Neural progenitor cell (in vitro differentiated cells): ENCODE results near the gene GRIN2B. TPM values are rescaled to one million over a fixed set of nuclear protein-coding genes. Genes with fewer than 3 reads are reported as not detected.

Source experiments
- DNase-seq: peaks from one replicate; pipeline ENCODE4 v3.0.0-alpha.2; 2016; ENCODE audit warnings: low spot score
- H2AFZ ChIP-seq: fragments of 200-600 bp; sonication (generic); replicated peaks from 2 replicates; pipeline ENCODE4 v1.6.1; 2016; ENCODE audit warnings: antibody characterized with exemption
- H3F3A ChIP-seq: fragments of 200-600 bp; sonication (generic); 2 replicates; pipeline ENCODE4 v1.6.1; 2016; ENCODE audit warnings: antibody characterized with exemption, low read depth
- H3K27ac ChIP-seq: fragments of 200-600 bp; sonication (generic); 2 replicates; pipeline ENCODE4 v1.5.1; 2016; ENCODE audit warnings: mild to moderate bottlenecking
- H3K27me3 ChIP-seq: fragments of 200-600 bp; sonication (generic); 2 replicates; pipeline ENCODE4 v1.6.1; 2016; ENCODE audit warnings: mild to moderate bottlenecking, moderate library complexity
- H3K36me3 ChIP-seq: fragments of 200-600 bp; sonication (generic); 2 replicates; pipeline ENCODE4 v1.5.1; 2016
- H3K4me1 ChIP-seq: fragments of 200-600 bp; sonication (generic); 2 replicates; pipeline ENCODE4 v1.6.1; 2016; ENCODE audit warnings: mixed run types
- H3K4me2 ChIP-seq: fragments of 200-600 bp; sonication (generic); 2 replicates; pipeline ENCODE4 v1.6.1; 2016
- H3K4me3 ChIP-seq: fragments of 200-600 bp; sonication (generic); 2 replicates; pipeline ENCODE4 v1.5.1; 2016
- H3K79me2 ChIP-seq: fragments of 200-600 bp; sonication (generic); 2 replicates; pipeline ENCODE4 v1.6.1; 2016; ENCODE audit warnings: low read depth
- H3K9ac ChIP-seq: fragments of 200-600 bp; sonication (generic); 2 replicates; pipeline ENCODE4 v1.6.1; 2016
- H3K9me3 ChIP-seq: fragments of 200-600 bp; sonication (generic); 2 replicates; pipeline ENCODE4 v1.5.1; 2016; ENCODE audit warnings: low read depth
- H4K20me1 ChIP-seq: fragments of 200-600 bp; sonication (generic); 2 replicates; pipeline ENCODE4 v1.6.1; 2016; ENCODE audit warnings: low read depth
- H3K27ac Mint-ChIP-seq: 3 replicates; pipeline ENCODE4 v1.8.0; 2021; ENCODE audit warnings: mixed read lengths
- H3K27me3 Mint-ChIP-seq: 2 replicates; pipeline ENCODE4 v1.8.0; 2022; ENCODE audit warnings: low read depth, mild to moderate bottlenecking, inconsistent platforms, moderate library complexity, mixed read lengths; ENCODE audit not compliant: insufficient read depth
- H3K36me3 Mint-ChIP-seq: 3 replicates; pipeline ENCODE4 v1.8.0; 2021; ENCODE audit warnings: mixed read lengths
- H3K4me1 Mint-ChIP-seq: 3 replicates; pipeline ENCODE4 v1.8.0; 2021; ENCODE audit warnings: mixed read lengths
- H3K4me3 Mint-ChIP-seq: 3 replicates; pipeline ENCODE4 v1.8.0; 2021; ENCODE audit warnings: mild to moderate bottlenecking, moderate library complexity, mixed read lengths
- H3K9me3 Mint-ChIP-seq: 3 replicates; pipeline ENCODE4 v1.8.0; 2020; ENCODE audit warnings: mixed read lengths
- CTCF ChIP-seq: fragments of 200-600 bp; sonication (generic); IDR thresholded peaks from 2 replicates; pipeline ENCODE4 v1.5.1; 2017; ENCODE audit warnings: antibody characterized with exemption, mild to moderate bottlenecking
- EZH2 ChIP-seq: fragments of 200-600 bp; sonication (generic); IDR thresholded peaks from 2 replicates; pipeline ENCODE4 v1.6.1; 2017; ENCODE audit warnings: antibody characterized with exemption, mild to moderate bottlenecking, moderate library complexity
- EZH2phosphoT487 ChIP-seq: fragments of 200-600 bp; sonication (generic); IDR thresholded peaks from 2 replicates; pipeline ENCODE4 v1.6.1; 2017; ENCODE audit warnings: antibody characterized with exemption
- total RNA-seq: library from RNA; depleted of rRNA; stranded (reverse); fragments of >200 nt; gene quantifications from 2 replicates; pipeline ENCODE4 v1.2.3, GENCODE V29; 2015; ENCODE audit warnings: low replicate concordance

Gene GRIN2B
- total RNA-seq, 1 donor from 2014 or later, result 0.52 TPM

DNA sequence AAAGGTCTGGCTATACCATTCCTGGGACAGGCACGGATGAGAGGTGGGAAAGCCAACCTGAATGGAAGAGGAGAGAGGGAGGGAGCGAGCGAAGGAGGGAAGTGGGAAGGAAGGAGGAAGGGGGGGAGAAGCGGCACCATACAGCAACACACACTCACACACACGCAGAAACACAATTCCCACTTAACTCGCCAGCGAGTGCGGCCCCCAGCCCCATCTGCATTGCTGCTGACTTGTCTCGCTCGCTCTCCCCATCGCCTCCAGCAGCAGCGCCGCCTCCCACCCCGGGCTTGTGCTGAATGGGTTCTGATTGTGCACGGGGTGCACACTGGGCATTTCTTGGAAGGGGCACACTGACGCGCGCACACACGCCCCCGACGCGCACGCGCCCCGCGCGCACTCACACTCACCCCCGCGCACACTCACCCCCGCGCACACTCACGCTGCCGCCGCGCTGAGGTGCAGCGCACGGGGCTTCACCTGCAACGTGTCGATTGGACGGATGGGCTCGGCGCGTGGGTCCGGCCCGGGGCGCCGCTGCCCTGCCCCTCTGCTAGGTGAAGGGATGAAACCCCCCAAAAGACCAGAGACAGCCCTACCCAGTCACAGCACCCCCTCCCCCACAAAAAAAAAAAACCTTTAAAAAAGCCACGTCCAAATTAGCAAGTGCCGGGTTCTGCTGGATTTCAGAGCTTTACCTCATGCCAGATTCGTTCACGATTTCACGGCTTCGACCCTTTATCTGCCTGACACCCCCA lies 685 bp downstream of the GRIN2B start:
- Mint-ChIP-seq H3K27ac (no peak overlapping the region), H3K27me3 (peaks cover 19% of the 10 kb centered on the region), H3K4me3 (peak overlapping the region; percentile 90), H3K4me1 (peaks cover 25% of the 10 kb centered on the region), H3K9me3 (no peaks in the 10 kb centered on the region), H3K36me3 (peaks cover 4% of the 10 kb centered on the region)
- Histone ChIP-seq H3K4me3 (peak overlapping the region; percentile 54), H3K36me3 (no peaks in the 10 kb centered on the region), H3K9ac (no peak overlapping the region), H3K27me3 (peaks cover 76% of the 10 kb centered on the region), H3F3A (no peaks in the 10 kb centered on the region), H3K4me2 (peak overlapping the region; percentile 75), H2AFZ (peak overlapping the region; percentile 73), H3K9me3 (no peaks in the 10 kb centered on the region), H4K20me1 (no peaks in the 10 kb centered on the region), H3K79me2 (no peaks in the 10 kb centered on the region), H3K4me1 (peaks cover 7% of the 10 kb centered on the region), H3K27ac (no peak overlapping the region)
- peak; percentile 40 for TF ChIP-seq EZH2
- no peak for TF ChIP-seq CTCF
- peak; percentile 47 for TF ChIP-seq EZH2phosphoT487
- DNase-seq, result peak; percentile 64

DNA sequence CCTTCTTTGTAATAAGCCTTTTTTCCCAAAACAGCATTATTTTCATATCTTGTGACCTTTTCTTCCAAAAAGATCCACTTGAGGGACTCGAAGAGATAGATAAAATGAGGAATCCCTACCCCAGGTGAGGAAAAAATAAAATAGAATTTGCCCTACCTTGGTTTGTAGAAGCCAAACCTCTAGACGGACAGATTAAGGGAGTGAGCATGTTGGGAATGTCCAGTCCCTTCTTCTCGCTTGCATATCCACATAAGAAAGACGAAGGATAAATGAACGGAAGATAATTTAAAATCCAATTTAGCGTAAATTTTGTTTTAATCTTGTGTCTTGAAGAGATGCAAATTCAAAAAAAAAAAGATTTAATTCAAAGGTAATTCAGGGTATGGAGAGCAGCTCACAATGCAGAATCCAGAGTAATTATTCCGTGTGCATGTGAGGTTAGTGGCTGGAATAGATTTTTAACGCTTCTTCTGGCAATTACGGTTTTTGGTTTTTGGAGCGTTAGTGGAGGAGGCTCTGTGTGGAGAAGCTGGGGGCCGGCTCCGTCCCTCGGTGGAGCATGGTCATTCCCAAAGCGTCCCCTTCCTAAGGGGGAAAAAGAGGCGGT lies 1.5 kb downstream of the GRIN2B start:
- H3F3A ChIP-seq, result no peaks in the 10 kb centered on the region
- no peak overlapping the region for H3K27ac Mint-ChIP-seq
- no peaks in the 10 kb centered on the region for H4K20me1 ChIP-seq
- H3K4me2 ChIP-seq, result peak overlapping the region; percentile 75
- no peaks in the 10 kb centered on the region for H3K36me3 ChIP-seq
- H3K4me1 ChIP-seq, result peaks cover 7% of the 10 kb centered on the region
- no peak for TF ChIP-seq CTCF
- peak; percentile 14 for TF ChIP-seq EZH2
- TF ChIP-seq EZH2phosphoT487, result peak; percentile 23
- H3K79me2 ChIP-seq, result no peaks in the 10 kb centered on the region
- no peaks in the 10 kb centered on the region for H3K9me3 Mint-ChIP-seq
- H3K4me3 ChIP-seq, result peak overlapping the region; percentile 54
- no peaks in the 10 kb centered on the region for H3K9me3 ChIP-seq
- no peak overlapping the region for H3K9ac ChIP-seq
- H3K27me3 Mint-ChIP-seq, result peaks cover 19% of the 10 kb centered on the region
- peak; percentile 17 for DNase-seq
- peak overlapping the region; percentile 90 for H3K4me3 Mint-ChIP-seq
- peaks cover 4% of the 10 kb centered on the region for H3K36me3 Mint-ChIP-seq
- peaks cover 76% of the 10 kb centered on the region for H3K27me3 ChIP-seq
- peak overlapping the region; percentile 73 for H2AFZ ChIP-seq
- peaks cover 25% of the 10 kb centered on the region for H3K4me1 Mint-ChIP-seq
- H3K27ac ChIP-seq, result no peak overlapping the region

DNA sequence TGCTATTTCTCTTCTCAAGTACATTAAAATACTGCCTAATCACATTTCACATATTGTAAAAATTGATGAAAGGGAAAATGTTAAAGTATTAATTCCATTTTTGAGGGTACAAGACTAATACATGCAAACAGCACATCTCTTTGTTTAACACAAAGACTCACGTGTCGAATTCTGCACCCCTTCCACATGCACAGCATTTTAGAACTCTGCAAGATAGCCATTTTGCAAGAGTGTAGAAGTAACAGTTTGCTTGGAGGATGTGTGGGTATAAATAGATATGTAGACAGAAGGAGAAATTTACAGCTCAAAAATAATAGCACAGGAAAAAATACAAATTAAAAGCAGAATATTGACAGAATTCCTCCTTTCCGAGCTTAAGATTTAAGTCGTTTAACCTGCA lies 2.5 kb downstream of the GRIN2B start:
- Mint-ChIP-seq H3K36me3 (peaks cover 4% of the 10 kb centered on the region), H3K4me1 (peaks cover 25% of the 10 kb centered on the region), H3K4me3 (peak overlapping the region; percentile 64), H3K27me3 (peaks cover 19% of the 10 kb centered on the region), H3K9me3 (no peaks in the 10 kb centered on the region), H3K27ac (no peak overlapping the region)
- Histone ChIP-seq H3K4me2 (no peak overlapping the region), H2AFZ (no peak overlapping the region), H3K4me3 (no peak overlapping the region), H3F3A (no peaks in the 10 kb centered on the region), H3K27me3 (peaks cover 71% of the 10 kb centered on the region), H3K9ac (no peak overlapping the region), H3K79me2 (no peaks in the 10 kb centered on the region), H3K27ac (no peak overlapping the region), H3K4me1 (peaks cover 7% of the 10 kb centered on the region), H3K9me3 (no peaks in the 10 kb centered on the region), H4K20me1 (no peaks in the 10 kb centered on the region), H3K36me3 (no peaks in the 10 kb centered on the region)
- no peak for DNase-seq
- no peak for TF ChIP-seq CTCF
- no peak for TF ChIP-seq EZH2phosphoT487
- no peak for TF ChIP-seq EZH2
